HEK293 (cell line): ENCODE measurements around the gene GATC.

Source experiments
- CTCF ChIA-PET: fragments of 350-600 bp; formaldehyde crosslinking; extraction: SDS; loops from one replicate; lab custom pipeline; 2021; ENCODE audit warnings: antibody characterized with exemption; lab: Yijun Ruan, JAX
- POLR2A ChIA-PET: fragments of 300-600 bp; formaldehyde crosslinking; extraction: SDS; loops from one replicate; lab custom pipeline; 2020; ENCODE audit warnings: antibody characterized with exemption, inconsistent platforms; lab: Yijun Ruan, JAX
- H3K27ac ChIP-seq: fragments of 200-500 bp; sonication (Bioruptor generic); 2 replicates; pipeline ENCODE4 v1.5.1; 2014; ENCODE audit warnings: low read depth, low read length, control low read depth, inconsistent platforms; ENCODE audit errors: extremely low read depth
- H3K36me3 ChIP-seq, 2 experiments: fragments of 200-500 bp in 1 of 2; sonication (Bioruptor generic) in 1 of 2; 1 replicate in 1 of 2; 2 replicates in 1 of 2; pipeline ENCODE4 v1.5.1; 2014 to 2017; ENCODE audit warnings: inconsistent platforms in 2 of 2, low read length in 2 of 2; ENCODE audit not compliant: control insufficient read depth in 2 of 2, insufficient read depth in 1 of 2
- H3K4me1 ChIP-seq: fragments of 200-500 bp; sonication (Bioruptor generic); 2 replicates; pipeline ENCODE4 v1.5.1; 2014; ENCODE audit warnings: mild to moderate bottlenecking, low read length, inconsistent platforms; ENCODE audit not compliant: control insufficient read depth, insufficient read depth
- H3K4me3 ChIP-seq: 2 replicates; pipeline ENCODE4 v1.5.1; 2011; ENCODE audit warnings: low read depth, mild to moderate bottlenecking, control low read depth, low read length, moderate library complexity
- H3K9me3 ChIP-seq: fragments of 200-500 bp; sonication (Bioruptor generic); 2 replicates; pipeline ENCODE4 v1.5.1; 2014; ENCODE audit warnings: low read depth, low read length, inconsistent platforms; ENCODE audit not compliant: control insufficient read depth, insufficient read depth
- RBAK ChIP-seq: fragments of 450-650 bp; formaldehyde crosslinking; IDR thresholded peaks from 2 replicates; pipeline ENCODE4 v1.5.1; 2016; ENCODE audit warnings: missing biosample characterization, missing genetic modification characterization
- SCRT1 ChIP-seq: fragments of 450-650 bp; formaldehyde crosslinking; IDR thresholded peaks from 2 replicates; pipeline ENCODE4 v1.5.1; 2016; ENCODE audit warnings: missing biosample characterization, missing genetic modification characterization, borderline replicate concordance
- SP7 ChIP-seq: fragments of 450-650 bp; formaldehyde crosslinking; IDR thresholded peaks from 2 replicates; pipeline ENCODE4 v1.5.1; 2016; ENCODE audit warnings: missing biosample characterization, missing genetic modification characterization
- ZBTB20 ChIP-seq: fragments of 450-650 bp; formaldehyde crosslinking; IDR thresholded peaks from 2 replicates; pipeline ENCODE4 v1.5.1; 2016; ENCODE audit warnings: missing biosample characterization, missing genetic modification characterization
- ZFHX2 ChIP-seq: fragments of 450-650 bp; formaldehyde crosslinking; conservative IDR thresholded peaks from 2 replicates; pipeline ENCODE4 v1.5.1; 2016; ENCODE audit warnings: missing biosample characterization, missing genetic modification characterization
- ZNF157 ChIP-seq: fragments of 450-650 bp; formaldehyde crosslinking; IDR thresholded peaks from 2 replicates; pipeline ENCODE4 v1.5.1; 2016; ENCODE audit warnings: missing biosample characterization, missing genetic modification characterization
- ZNF341 ChIP-seq: fragments of 450-650 bp; formaldehyde crosslinking; IDR thresholded peaks from 2 replicates; pipeline ENCODE4; 2016; ENCODE audit warnings: low read depth, missing biosample characterization, missing genetic modification characterization
- ZNF366 ChIP-seq: fragments of 450-650 bp; formaldehyde crosslinking; conservative IDR thresholded peaks from 2 replicates; pipeline ENCODE4 v1.5.1; 2016; ENCODE audit warnings: missing biosample characterization, missing genetic modification characterization
- ZNF768 ChIP-seq: fragments of 450-650 bp; formaldehyde crosslinking; IDR thresholded peaks from 2 replicates; pipeline ENCODE4 v1.5.1; 2018; ENCODE audit warnings: missing biosample characterization, mild to moderate bottlenecking, missing genetic modification characterization
- ZNF776 ChIP-seq: fragments of 450-650 bp; formaldehyde crosslinking; IDR thresholded peaks from 2 replicates; pipeline ENCODE4 v1.5.0; 2017; ENCODE audit warnings: missing biosample characterization, missing genetic modification characterization, borderline replicate concordance
- TF ChIP-seq, protein P1 (sequence below): fragments of 450-650 bp; formaldehyde crosslinking; IDR thresholded peaks from 2 replicates; pipeline ENCODE4 v1.5.1; 2016; ENCODE audit warnings: missing biosample characterization, missing genetic modification characterization
- TF ChIP-seq, protein P2 (sequence below): fragments of 450-650 bp; formaldehyde crosslinking; IDR thresholded peaks from 2 replicates; pipeline ENCODE4 v1.5.1; 2017; ENCODE audit warnings: missing biosample characterization, mild to moderate bottlenecking, missing genetic modification characterization, moderate library complexity

GATC gene

DNA sequence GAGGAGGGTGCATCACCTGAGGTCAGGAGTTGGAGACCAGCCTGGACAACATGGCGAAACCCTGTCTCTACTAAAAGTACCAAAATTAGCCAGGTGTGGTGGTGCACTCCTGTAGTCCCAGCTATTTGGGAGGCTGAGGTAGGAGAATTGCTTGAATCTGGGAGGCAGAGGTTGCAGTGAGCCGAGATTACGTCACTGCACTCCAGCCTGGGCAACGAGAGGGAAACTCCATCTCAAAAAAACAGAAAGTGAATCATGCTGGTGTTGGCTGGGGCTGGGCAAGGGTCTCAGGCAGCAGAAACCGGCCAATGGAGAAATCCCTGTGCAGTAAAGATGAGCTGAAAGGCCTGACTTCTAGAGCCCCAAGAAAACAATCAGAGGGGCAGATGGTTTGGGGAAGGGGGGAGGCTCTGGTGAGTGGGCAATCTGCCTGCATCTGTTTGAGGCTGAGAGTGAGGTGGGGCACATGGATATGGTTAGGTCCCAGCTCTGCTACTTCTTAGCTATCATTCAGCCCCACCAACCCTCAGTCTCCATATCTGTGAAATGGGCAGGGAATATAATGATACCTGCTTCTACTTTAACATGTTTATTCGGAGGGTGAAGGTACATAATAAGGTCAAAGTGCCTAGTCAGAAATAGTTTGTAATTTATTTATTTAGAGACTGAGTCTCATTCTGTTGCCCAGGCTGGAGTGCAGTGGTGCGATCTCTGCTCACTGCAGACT is 29.6 kb upstream of the GATC start:
- no peak for TF ChIP-seq ZNF776 (tag by site-specific recombination)
- TF ChIP-seq, protein P1, sequence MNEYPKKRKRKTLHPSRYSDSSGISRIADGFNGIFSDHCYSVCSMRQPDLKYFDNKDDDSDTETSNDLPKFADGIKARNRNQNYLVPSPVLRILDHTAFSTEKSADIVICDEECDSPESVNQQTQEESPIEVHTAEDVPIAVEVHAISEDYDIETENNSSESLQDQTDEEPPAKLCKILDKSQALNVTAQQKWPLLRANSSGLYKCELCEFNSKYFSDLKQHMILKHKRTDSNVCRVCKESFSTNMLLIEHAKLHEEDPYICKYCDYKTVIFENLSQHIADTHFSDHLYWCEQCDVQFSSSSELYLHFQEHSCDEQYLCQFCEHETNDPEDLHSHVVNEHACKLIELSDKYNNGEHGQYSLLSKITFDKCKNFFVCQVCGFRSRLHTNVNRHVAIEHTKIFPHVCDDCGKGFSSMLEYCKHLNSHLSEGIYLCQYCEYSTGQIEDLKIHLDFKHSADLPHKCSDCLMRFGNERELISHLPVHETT (tag by site-specific recombination): no peak
- no peak for TF ChIP-seq RBAK (tag by site-specific recombination)
- TF ChIP-seq ZBTB20 (tag by site-specific recombination): no peak
- CTCF ChIA-PET: interaction anchor here (0.6 to 1.1 kb wide), 3 partner anchors 15 to 189 kb away, joined by 3 to 4 read pairs (median 3); no protein-coding TSS in a partner anchor
- no peak overlapping the region for H3K27ac ChIP-seq
- H3K36me3 ChIP-seq: no peaks in the 10 kb centered on the region
- POLR2A ChIA-PET: interaction anchor here (0.6 kb wide), 1 partner anchor 29 kb away, joined by 3 read pairs; no protein-coding TSS in a partner anchor
- 0 out of 2 replicates have a peak, but pooled peaks cover 3% of the 10 kb centered on the region for H3K4me1 ChIP-seq
- H3K9me3 ChIP-seq: no peaks in the 10 kb centered on the region
- no peak overlapping the region for H3K4me3 ChIP-seq

DNA sequence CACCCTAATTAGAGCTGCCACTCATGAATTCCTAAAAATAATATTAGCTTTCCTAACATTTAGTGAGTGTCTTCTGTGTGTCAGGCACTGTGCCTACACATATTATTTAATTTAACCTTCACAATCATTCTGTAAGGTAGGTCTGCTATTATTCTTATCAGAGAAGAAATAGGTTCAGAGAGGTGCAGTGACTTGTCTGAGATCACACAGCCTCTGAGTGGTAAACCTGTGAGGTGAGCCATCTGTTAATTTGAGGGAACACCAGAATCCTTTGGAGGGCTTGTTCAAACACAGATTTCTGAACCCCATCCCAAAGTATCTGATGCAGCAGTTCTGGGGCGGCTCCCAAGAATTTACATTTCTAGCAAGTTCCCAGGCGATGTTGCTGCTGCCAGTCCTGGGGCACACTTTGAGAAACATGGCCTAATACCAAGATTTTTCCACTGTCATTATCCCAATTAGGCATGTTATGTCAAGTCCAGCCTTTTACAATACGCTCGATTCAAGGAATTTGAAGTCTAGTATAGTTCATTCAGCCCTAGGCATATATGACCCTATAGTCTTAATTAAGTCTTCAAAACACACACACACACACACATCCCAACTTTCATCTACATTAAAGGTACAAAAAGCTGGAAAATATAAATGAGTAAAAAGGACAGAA is 28.2 kb upstream of the GATC start:
- Histone ChIP-seq H3K4me3 (no peak overlapping the region), H3K4me1 (0 out of 2 replicates have a peak, but pooled peaks cover 3% of the 10 kb centered on the region), H3K9me3 (no peaks in the 10 kb centered on the region), H3K36me3 (no peaks in the 10 kb centered on the region), H3K27ac (no peak overlapping the region)
- CTCF ChIA-PET: interaction anchor here (1.9 to 4.7 kb wide), 2 partner anchors 12 to 51 kb away, joined by 8 to 32 read pairs; no protein-coding TSS in a partner anchor
- TF ChIP-seq ZNF157 (tag by site-specific recombination) (no peak), ZFHX2 (tag by site-specific recombination) (no peak), ZNF768 (peak; percentile 70; the same call in 1 of the 2 replicates)
- POLR2A ChIA-PET: no interaction called here

DNA sequence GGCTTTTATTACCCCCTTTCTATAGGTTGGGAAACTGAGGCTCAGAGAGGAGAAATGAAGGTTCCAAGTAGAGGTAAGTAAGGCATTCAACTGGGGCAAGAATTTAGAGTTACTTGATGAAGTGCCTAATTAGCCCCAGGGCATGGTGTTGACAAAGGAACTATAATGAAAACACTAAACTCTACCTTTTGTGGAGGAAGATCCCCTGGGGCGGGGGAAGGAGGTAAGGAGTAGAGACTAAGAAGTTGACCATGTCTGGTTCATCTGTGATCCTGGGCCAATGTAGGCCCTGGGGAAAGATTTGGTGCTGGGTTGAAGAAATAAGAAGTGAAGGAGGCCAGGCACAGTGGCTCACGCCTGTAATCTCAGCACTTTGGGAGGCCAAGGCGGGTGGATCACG is 24.5 kb upstream of the GATC start:
- ChIA-PET POLR2A (no interaction called here), CTCF (interaction anchor here (4.7 kb wide), 1 partner anchor 8 kb away, joined by 32 read pairs; no protein-coding TSS in a partner anchor)
- H3K4me3 ChIP-seq: no peak overlapping the region

DNA sequence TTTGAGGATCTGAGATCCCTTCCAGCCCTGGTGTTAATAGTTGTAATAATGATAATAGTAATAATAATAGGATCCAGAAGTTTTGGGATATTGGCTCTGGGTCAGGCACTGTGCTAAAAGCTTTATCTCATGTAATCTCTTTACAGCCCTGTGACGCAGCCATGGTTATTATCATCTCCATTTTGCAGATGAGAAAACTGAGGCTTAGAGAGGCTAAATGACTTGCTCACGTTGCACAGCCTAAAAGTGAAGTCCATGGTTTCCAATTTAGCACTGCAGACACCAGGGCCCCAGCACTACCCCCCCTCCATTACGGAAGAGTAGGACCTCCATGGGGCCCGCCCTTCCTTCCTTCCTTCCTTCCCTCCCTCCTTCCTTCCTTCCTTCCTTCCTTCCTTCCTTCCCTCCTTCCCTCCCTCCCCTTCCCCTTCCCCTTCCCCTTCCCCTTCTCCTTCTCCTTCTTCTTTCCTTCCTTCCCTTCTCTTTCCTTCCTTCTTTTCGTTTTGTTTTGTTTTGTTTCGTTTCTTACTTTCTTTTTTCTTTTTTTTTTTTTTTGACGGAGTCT is 23.3 kb upstream of the GATC start:
- peak; percentile 86 for TF ChIP-seq ZNF366 (tag by site-specific recombination)
- TF ChIP-seq ZNF341 (tag by site-specific recombination): peak; percentile 38; the same call in 1 of the 2 replicates
- no peak for TF ChIP-seq SP7 (tag by site-specific recombination)
- CTCF ChIA-PET: no interaction called here

More for the DNA sequence above, 24.5 kb upstream of the GATC start:
- Histone ChIP-seq H3K36me3 (no peaks in the 10 kb centered on the region), H3K4me1 (no peaks in the 10 kb centered on the region), H3K9me3 (no peaks in the 10 kb centered on the region), H3K27ac (no peak overlapping the region)
- no peak for TF ChIP-seq SCRT1 (tag by site-specific recombination)
- TF ChIP-seq, protein P2, sequence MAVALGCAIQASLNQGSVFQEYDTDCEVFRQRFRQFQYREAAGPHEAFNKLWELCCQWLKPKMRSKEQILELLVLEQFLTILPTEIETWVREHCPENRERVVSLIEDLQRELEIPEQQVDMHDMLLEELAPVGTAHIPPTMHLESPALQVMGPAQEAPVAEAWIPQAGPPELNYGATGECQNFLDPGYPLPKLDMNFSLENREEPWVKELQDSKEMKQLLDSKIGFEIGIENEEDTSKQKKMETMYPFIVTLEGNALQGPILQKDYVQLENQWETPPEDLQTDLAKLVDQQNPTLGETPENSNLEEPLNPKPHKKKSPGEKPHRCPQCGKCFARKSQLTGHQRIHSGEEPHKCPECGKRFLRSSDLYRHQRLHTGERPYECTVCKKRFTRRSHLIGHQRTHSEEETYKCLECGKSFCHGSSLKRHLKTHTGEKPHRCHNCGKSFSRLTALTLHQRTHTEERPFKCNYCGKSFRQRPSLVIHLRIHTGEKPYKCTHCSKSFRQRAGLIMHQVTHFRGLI (tag by site-specific recombination): no peak

More for the DNA sequence above, 23.3 kb upstream of the GATC start:
- Histone ChIP-seq H3K9me3 (no peaks in the 10 kb centered on the region), H3K4me1 (no peaks in the 10 kb centered on the region), H3K36me3 (no peaks in the 10 kb centered on the region), H3K27ac (no peak overlapping the region), H3K4me3 (no peak overlapping the region)
- POLR2A ChIA-PET: no interaction called here
